ENCODE data around the gene TFEB.

TFEB gene

DNA sequence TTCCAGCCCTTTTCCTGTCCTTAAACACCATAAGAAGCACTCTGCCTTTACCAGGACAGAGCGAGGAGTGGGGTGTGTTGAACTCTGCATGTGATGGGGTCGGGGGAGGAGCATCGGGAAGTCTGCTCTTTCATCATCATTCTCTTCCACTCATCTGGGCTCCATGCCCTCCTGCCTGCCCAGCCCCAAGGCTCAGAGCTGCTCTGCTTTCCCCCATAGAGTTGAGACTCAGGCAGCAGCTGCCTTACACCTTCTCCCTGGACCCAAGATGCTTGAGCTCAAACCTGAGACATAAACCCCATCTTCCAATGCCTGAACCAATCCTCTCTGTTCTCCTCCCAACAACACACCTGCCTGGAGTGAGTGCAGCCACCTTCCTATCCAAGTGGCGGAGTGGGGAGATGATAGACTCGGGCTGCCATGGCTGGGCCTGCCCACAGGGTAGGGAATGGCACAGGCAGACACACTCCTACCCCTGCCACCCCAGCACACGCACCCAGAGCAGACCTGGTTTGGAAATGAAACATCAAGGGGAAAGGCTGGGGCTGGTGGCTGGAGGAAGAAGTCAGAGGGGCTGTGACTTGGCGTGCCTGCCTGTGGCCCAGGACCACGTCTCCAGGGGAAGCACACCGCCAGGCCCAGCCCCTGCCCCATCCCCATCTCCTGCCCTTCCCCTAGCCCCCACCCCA is 28.4 kb downstream of the TFEB start:
- POLR2A ChIA-PET: interaction anchor here (0.6 to 5.5 kb wide), 7 partner anchors 9 to 1567 kb away, joined by 3 to 39 read pairs (median 8); partner anchors contain the start of gene TFEB
- no peak for DNase-seq (ENCODE audit: extremely low spot score)
- CTCF ChIA-PET: interaction anchor here (1.4 to 12.2 kb wide), 13 partner anchors 10 to 339 kb away, joined by 4 to 264 read pairs (median 10); partner anchors contain the start of genes TFEB and TOMM6
- no peak for TF ChIP-seq CTCF (IDR thresholded peaks at IDR 0.05; ENCODE audit: control extremely low read depth, extremely low read depth, low read depth, missing control alignments)

DNA sequence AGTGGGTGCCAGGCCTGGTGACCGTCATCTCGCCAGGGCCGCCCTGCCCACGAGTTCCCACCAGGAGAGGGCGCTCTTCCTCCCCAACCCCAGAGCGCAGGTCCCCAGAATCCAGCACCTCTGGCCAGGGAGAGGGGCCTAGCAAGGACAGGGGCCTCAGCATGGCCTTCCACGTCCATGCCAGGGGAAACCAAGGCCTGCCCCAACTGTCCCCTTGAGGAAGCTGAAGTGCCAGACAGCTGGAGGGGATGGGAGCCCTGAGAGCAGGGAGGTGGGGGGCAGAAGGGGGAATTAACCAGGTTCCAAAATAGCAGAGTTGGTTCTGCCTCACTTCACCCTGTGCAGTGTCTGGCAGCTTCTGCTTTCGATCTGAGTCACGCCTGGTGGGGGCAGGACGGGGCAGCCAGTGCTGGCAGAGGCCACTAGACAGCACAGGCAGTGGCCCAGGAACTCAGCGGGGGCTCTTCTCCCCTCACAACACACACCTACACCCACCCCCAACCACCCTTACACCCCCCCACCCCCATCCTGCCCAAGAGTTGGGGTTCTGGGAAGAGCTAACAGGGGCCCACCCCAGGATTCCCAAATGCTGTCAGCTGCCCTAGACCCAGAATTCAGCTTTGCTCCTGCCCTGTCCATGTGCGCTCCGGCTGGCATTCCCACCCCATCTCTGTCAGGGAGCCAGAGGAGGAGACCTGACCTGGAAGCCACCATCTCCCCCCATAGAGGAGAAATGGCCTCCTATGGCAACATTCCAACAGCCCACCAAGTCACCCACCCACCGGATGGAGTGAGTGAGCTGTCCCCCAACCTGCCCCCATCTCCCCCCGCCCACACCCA is 29.2 kb downstream of the TFEB start:
- DNase-seq (ENCODE audit: extremely low spot score): peak; percentile 92
- TF ChIP-seq CTCF (IDR thresholded peaks at IDR 0.05; ENCODE audit: control extremely low read depth, extremely low read depth, low read depth, missing control alignments): peak; percentile 90
- ChIA-PET CTCF (interaction anchor here (0.6 to 12.2 kb wide), 18 partner anchors 11 to 385 kb away, joined by 3 to 264 read pairs (median 6); partner anchors contain the start of genes TFEB and TOMM6), POLR2A (interaction anchor here (0.6 to 5.5 kb wide), 10 partner anchors 9 to 1566 kb away, joined by 3 to 39 read pairs (median 4); partner anchors contain the start of gene TFEB)

GRCh38 chr6:41705311-41705995 is 30.0 kb downstream of the TFEB start:
- ChIA-PET CTCF (interaction anchor here (0.6 to 12.2 kb wide), 18 partner anchors 12 to 384 kb away, joined by 3 to 264 read pairs (median 6); partner anchors contain the start of genes TFEB and TOMM6), POLR2A (interaction anchor here (0.6 to 5.5 kb wide), 7 partner anchors 10 to 990 kb away, joined by 3 to 39 read pairs (median 5); partner anchors contain the start of gene TFEB)
- no peak for TF ChIP-seq CTCF (IDR thresholded peaks at IDR 0.05; ENCODE audit: control extremely low read depth, extremely low read depth, low read depth, missing control alignments)
- no peak for DNase-seq (ENCODE audit: extremely low spot score)

- DNase-seq (ENCODE audit: extremely low spot score): no peak
- POLR2A ChIA-PET: interaction anchor here (2.0 to 5.5 kb wide), 3 partner anchors 19 to 30 kb away, joined by 5 to 39 read pairs (median 33); partner anchors contain the start of gene TFEB
- TF ChIP-seq CTCF (IDR thresholded peaks at IDR 0.05; ENCODE audit: control extremely low read depth, extremely low read depth, low read depth, missing control alignments): no peak
- CTCF ChIA-PET: interaction anchor here (0.8 to 12.2 kb wide), 15 partner anchors 11 to 383 kb away, joined by 3 to 264 read pairs (median 7); partner anchors contain the start of genes TFEB and TOMM6
Measured at GRCh38 chr6:41704656-41705310, 30.6 kb downstream of the TFEB start.

DNA sequence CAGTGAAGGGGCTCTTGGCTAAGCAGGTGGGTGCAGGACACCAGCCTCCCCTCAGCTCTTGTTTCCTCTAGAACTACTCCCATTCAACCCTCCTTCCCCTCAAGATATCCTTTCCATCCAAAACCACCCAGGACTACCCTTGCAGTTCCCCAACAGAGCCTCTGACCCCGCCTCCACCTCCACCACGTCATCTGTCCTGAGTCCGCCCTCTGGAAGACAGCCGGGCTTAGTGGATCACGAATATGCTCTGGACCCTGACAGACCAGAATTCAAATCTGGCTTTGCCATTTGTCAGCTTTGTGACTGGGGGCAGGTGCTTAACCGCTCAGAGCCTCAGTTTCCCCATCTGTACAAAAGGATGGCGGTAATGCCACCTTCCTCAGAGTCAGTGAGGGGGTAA is 31.4 kb downstream of the TFEB start:
- no peak for TF ChIP-seq CTCF (IDR thresholded peaks at IDR 0.05; ENCODE audit: control extremely low read depth, extremely low read depth, low read depth, missing control alignments)
- DNase-seq (ENCODE audit: extremely low spot score): no peak
- POLR2A ChIA-PET: interaction anchor here (5.5 kb wide), 1 partner anchor 30 kb away, joined by 39 read pairs; the partner anchor contains the start of gene TFEB
- CTCF ChIA-PET: interaction anchor here (0.8 to 12.2 kb wide), 7 partner anchors 10 to 82 kb away, joined by 3 to 264 read pairs (median 48); partner anchors contain the start of gene TFEB
